Large intestine (tissue), 3 donors: ENCODE measurements around the gene CLIC3. TPM values are rescaled to one million over a fixed set of nuclear protein-coding genes. Genes with fewer than 3 reads are reported as not detected.

Source experiments
- DNase-seq, 2 donors: peaks; one replicate each; pipeline versions ENCODE4 v3.0.0 to v3.0.0-alpha.2; 2013
- H3K27ac ChIP-seq: one replicate; pipeline ENCODE4 v1.5.1; 2013; ENCODE audit warnings: low read length
- H3K27me3 ChIP-seq: 2 replicates; pipeline ENCODE4 v1.6.1; 2013; ENCODE audit warnings: low read length; ENCODE audit not compliant: control insufficient read depth, insufficient read depth
- H3K36me3 ChIP-seq: 2 replicates; pipeline ENCODE4 v1.6.1; 2013; ENCODE audit warnings: low read length; ENCODE audit not compliant: control insufficient read depth, insufficient read depth
- H3K4me1 ChIP-seq: one replicate; pipeline ENCODE4 v1.6.1; 2013; ENCODE audit warnings: low read length; ENCODE audit not compliant: control insufficient read depth, insufficient read depth
- H3K4me3 ChIP-seq: one replicate; pipeline ENCODE4 v1.5.1; 2013; ENCODE audit warnings: low read length
- H3K9me3 ChIP-seq: one replicate; pipeline ENCODE4 v1.6.1; 2013; ENCODE audit warnings: mild to moderate bottlenecking, low read depth, low read length, moderate library complexity; ENCODE audit not compliant: control insufficient read depth
- WGBS: methylation state at CpG from one replicate; pipeline ENCODE4 v1.1.5; 2013; ENCODE audit warnings: low lambda C conversion rate; ENCODE audit not compliant: insufficient coverage; 5-methylcytosine and 5-hydroxymethylcytosine counted together
- polyA plus RNA-seq: library from polyadenylated mRNA; unstranded; fragments of 120-200 nt; gene quantifications from one replicate; pipeline ENCODE4 v1.2.1, GENCODE V29; 2013

The CLIC3 gene
- polyA plus RNA-seq, 1 donor: 3.6 TPM

DNA sequence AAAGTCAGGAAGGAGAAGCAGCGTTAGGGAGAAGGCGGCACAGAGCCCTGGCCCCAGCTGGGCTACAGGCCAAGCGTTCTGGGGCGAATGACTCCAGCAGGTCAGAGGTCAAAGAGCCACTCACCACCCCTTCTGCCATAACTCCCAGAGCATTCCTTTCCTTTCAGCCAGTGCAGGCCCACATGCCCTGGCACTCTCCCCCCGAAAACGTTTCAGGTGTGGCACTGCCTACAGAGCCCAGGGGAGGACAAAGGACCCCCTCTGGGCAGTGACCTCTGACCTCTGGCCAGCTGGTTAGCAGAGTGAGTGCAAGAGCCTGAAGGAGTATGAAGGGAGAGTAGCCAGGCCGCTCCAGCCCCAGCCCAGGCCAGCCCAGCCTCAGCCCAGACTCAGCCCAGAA lies 26.8 kb upstream of the CLIC3 start:
- DNase-seq: no peak
- Histone ChIP-seq H3K4me3 (no peak overlapping the region), H3K27me3 (no peaks in the 10 kb centered on the region), H3K36me3 (no peaks in the 10 kb centered on the region), H3K4me1 (peaks cover 28% of the 10 kb centered on the region), H3K27ac (no peak overlapping the region), H3K9me3 (peaks cover 22% of the 10 kb centered on the region)
- WGBS: no CpG with 5 or more reads among the region's 7 CpGs

GRCh38 chr9:137022662-137023008 lies 26.3 kb upstream of the CLIC3 start:
- no peak overlapping the region for H3K27ac ChIP-seq
- DNase-seq: no peak
- peaks cover under 1% of the 10 kb centered on the region for H3K36me3 ChIP-seq
- no CpG with 5 or more reads among the region's 23 CpGs for WGBS
- no peaks in the 10 kb centered on the region for H3K27me3 ChIP-seq
- H3K9me3 ChIP-seq: peaks cover 27% of the 10 kb centered on the region
- H3K4me3 ChIP-seq: no peak overlapping the region
- H3K4me1 ChIP-seq: peaks cover 28% of the 10 kb centered on the region

- Histone ChIP-seq H3K9me3 (peaks cover 32% of the 10 kb centered on the region), H3K4me3 (no peak overlapping the region), H3K27ac (no peak overlapping the region), H3K36me3 (peaks cover 6% of the 10 kb centered on the region), H3K4me1 (peaks cover 24% of the 10 kb centered on the region), H3K27me3 (no peaks in the 10 kb centered on the region)
- DNase-seq: peak; percentile 93 to 96
- no CpG with 5 or more reads among the region's 30 CpGs for WGBS
Observed at GRCh38 chr9:137021979-137022661, 25.8 kb upstream of the CLIC3 start.

- no peak overlapping the region for H3K4me3 ChIP-seq
- H3K36me3 ChIP-seq: peaks cover 10% of the 10 kb centered on the region
- no peaks in the 10 kb centered on the region for H3K27me3 ChIP-seq
- no peak overlapping the region for H3K27ac ChIP-seq
- no CpG with 5 or more reads among the region's 6 CpGs for WGBS
- peaks cover 35% of the 10 kb centered on the region for H3K9me3 ChIP-seq
- peak in 1 of 2 donors; percentile 53 for DNase-seq
- H3K4me1 ChIP-seq: peaks cover 21% of the 10 kb centered on the region
Observed at GRCh38 chr9:137021568-137021978, 25.2 kb upstream of the CLIC3 start.

DNA sequence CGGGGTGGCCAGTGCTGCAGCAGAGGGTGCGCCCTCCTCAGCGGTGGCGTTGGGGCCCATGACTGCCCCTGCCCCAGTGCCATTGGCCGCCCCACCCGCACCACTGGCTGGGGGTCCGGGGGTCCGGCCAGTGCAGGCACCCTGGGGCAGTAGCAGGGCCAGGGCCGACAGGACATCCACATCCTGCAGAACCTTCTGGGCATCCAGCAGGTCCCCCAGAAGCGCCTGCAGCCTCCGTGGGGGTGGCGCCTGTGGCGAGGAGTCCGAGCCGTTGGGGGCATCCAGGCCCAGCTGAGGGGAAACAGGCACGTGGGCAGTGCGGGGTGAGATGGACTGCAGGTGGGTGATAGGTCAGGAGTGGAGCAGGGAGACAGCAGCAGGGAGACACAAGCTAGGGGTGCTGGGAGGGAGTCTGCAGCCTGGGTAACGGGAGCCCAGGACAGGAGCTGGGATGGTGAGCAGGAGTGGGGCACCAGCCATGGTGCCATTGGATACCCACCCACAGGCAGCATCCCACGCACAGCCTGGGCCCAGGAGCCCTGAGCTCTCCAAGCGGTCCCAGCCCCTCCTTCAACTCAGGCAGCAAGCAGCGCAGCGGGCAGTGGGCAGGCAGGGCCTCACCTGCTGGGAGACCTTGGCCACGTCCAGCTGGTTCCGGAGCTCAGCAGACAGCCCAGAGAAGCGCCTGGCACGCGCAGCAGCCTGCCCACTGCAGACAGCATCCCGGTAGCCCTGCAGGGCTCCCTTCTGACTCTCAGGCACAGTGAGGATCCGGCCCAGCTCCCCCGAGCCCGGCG lies 24.6 kb upstream of the CLIC3 start:
- no CpG with 5 or more reads among the region's 32 CpGs for WGBS
- no peak overlapping the region for H3K4me3 ChIP-seq
- H3K4me1 ChIP-seq: peaks cover 21% of the 10 kb centered on the region
- H3K36me3 ChIP-seq: peaks cover 10% of the 10 kb centered on the region
- H3K9me3 ChIP-seq: peaks cover 35% of the 10 kb centered on the region
- no peak overlapping the region for H3K27ac ChIP-seq
- DNase-seq: no peak
- no peaks in the 10 kb centered on the region for H3K27me3 ChIP-seq

DNA sequence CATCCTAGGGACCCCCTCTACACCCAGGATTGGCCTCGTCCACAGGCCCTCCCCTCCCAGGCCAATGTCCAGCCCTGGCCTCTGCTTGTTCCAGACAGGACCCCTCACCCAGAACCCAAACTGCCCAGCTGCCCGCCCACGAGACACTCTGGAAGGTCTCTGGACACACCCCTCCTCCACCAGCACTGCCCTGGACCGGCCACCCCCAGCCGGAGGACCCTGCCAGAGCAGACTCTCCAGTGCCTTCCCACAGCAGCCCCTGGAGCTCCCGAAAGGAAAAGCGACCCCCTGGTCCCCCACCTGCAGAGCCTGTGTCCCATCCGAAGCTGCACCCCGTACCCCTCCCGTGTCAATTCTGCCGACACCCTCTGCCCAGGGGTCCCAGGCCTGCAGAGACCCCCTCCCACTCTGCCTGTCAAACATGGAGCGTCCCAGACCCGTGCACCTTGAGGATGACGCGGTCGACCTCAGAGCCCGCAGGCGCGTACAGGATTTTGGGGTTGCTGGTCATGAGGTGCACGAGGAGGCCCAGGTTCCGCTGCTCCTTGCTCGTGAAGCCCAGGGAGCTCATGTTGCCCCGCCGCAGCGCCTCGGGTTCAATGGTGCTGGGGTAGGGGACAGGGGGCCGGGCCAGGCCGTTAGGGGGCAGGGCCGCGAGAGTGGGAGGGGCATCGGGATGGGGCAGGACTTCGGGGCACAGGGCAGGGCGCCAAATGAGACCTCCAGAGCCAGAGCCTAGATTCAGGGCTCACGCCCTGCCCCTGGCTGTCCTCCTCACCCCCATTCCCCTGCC lies 23.7 kb upstream of the CLIC3 start:
- Histone ChIP-seq H3K36me3 (peaks cover 12% of the 10 kb centered on the region), H3K27me3 (no peaks in the 10 kb centered on the region), H3K9me3 (peaks cover 41% of the 10 kb centered on the region), H3K4me1 (peaks cover 21% of the 10 kb centered on the region), H3K27ac (no peak overlapping the region), H3K4me3 (no peak overlapping the region)
- WGBS: no CpG with 5 or more reads among the region's 34 CpGs
- DNase-seq: no peak

- Histone ChIP-seq H3K4me3 (no peak overlapping the region), H3K27ac (no peak overlapping the region), H3K36me3 (peaks cover 17% of the 10 kb centered on the region), H3K9me3 (peaks cover 52% of the 10 kb centered on the region), H3K27me3 (no peaks in the 10 kb centered on the region), H3K4me1 (peaks cover 21% of the 10 kb centered on the region)
- no CpG with 5 or more reads among the region's 36 CpGs for WGBS
- no peak for DNase-seq
Observed at GRCh38 chr9:137018761-137019559, 22.6 kb upstream of the CLIC3 start.

- no peak overlapping the region for H3K4me3 ChIP-seq
- no peak for DNase-seq
- H3K9me3 ChIP-seq: peaks cover 59% of the 10 kb centered on the region
- no peaks in the 10 kb centered on the region for H3K27me3 ChIP-seq
- peaks cover 17% of the 10 kb centered on the region for H3K36me3 ChIP-seq
- no peak overlapping the region for H3K27ac ChIP-seq
- no CpG with 5 or more reads among the region's 45 CpGs for WGBS
- peaks cover 16% of the 10 kb centered on the region for H3K4me1 ChIP-seq
Observed at GRCh38 chr9:137017791-137018497, 21.6 kb upstream of the CLIC3 start.

DNA sequence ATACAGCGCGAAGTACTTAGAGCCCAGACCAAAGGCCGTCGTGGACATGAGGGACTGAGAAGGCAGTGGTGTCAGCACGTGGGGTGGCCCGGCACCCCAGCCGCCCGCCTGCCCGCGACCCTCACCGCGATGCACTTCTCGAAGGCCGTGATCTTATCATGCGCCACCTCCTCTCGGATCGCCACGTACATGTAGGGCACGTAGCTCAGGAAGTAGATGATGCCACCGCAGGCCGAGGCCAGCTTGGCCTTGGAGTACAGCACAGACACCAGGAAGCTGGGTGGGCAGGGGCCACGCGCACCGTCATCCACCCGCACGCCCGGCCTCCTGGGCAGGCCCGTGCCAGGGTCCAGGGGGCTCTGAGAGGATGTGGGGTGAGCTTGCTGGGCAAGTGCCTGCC lies 20.7 kb upstream of the CLIC3 start:
- Histone ChIP-seq H3K9me3 (peaks cover 58% of the 10 kb centered on the region), H3K4me3 (no peak overlapping the region), H3K27ac (no peak overlapping the region), H3K27me3 (no peaks in the 10 kb centered on the region), H3K36me3 (peaks cover 17% of the 10 kb centered on the region), H3K4me1 (peaks cover 7% of the 10 kb centered on the region)
- DNase-seq: no peak
- no CpG with 5 or more reads among the region's 28 CpGs for WGBS
